ENCODE measurements around the gene OR2A42.
"Not testable (repeated sequence)": the region's sequence is repeated elsewhere in the genome, so short reads cannot be mapped to it uniquely, and the experiment has no call there.

The OR2A42 gene

GRCh38 chr7:144178380-144179164 lies 60.8 kb downstream of the OR2A42 start:
- H3K27me3 ChIP-seq (replicated peaks); in situ Hi-C loops (cut with HindIII; ENCODE audit: low pct_ligation_motif_present, low sequenced_read_pairs); H3K4me3 ChIP-seq (ENCODE audit: low read depth, low read length); H3K27ac ChIP-seq; H3K36me3 ChIP-seq (replicated peaks): not testable (repeated sequence)
- peak; percentile 4 for DNase-seq
- TF ChIP-seq CTCF (IDR thresholded peaks at IDR 0.05; ENCODE audit: low read depth, low read length, missing control alignments): peak; percentile 53

Measured in brain microvascular endothelial cell (primary cell).